GM18508 (cell line): Measurements from ENCODE around the gene MRPS18B.

Experiments
- ATAC-seq: cut with Tn5 transposase; IDR thresholded peaks from one replicate; pipeline ENCODE4 v1.9.1; 2021; ENCODE audit warnings: moderate number of reproducible peaks; ENCODE audit not compliant: insufficient read depth, unreplicated experiment

Gene MRPS18B

DNA sequence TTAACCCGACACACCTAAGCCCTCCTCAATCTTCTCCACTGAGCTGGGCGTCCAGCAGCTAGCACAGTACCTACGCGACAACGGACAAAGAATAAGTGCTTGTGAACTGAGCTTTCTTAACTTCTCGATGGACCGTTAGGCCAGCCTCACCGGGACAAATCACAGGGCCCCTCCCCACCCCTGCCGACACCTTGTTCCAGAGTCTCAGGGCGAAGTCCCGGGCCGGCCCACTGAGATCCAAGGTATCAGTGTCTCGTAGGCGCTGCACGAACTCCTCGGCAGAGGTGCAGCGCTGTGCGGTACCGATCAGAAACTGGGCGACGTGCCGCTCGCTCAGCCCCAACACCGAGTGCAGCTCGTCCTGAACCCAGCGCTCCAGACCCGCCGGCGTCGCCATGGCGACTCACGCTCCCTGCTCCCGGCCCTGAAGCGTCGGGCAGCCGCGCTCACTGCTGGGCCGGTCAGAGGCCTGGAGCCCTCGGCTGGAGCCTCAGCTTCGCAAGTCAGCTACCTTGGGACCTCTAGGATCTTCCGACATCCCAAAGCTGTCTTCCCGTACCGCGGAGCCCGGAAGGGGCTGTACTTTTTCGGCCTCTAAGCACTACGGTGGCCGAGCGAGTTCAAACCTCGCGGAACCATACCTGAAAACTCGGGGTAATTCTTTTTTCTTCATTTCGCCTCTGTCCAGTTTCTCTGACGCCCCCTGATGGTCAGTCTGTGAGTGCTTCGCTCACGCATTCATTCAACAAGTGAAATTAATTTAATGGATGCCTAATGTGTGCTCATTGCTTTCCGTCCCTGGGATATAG is 55.0 kb downstream of the MRPS18B start, which contains the start of gene DHX16:
Gene DHX16 (minus strand): TSS at position 562 of the 809 bp plus-strand sequence. CDS start 165 bp downstream, at position 397.
- peak; percentile 50 for ATAC-seq
